Activated CD4-positive, alpha-beta T cell treated with anti-CD3 and anti-CD28 coated beads for 48 hours (primary cell): Measurements from ENCODE around the gene CCDC33.

Experiments used
- DNase-seq: peaks from one replicate; pipeline ENCODE4 v3.0.0-alpha.2; 2020

Gene CCDC33

DNA sequence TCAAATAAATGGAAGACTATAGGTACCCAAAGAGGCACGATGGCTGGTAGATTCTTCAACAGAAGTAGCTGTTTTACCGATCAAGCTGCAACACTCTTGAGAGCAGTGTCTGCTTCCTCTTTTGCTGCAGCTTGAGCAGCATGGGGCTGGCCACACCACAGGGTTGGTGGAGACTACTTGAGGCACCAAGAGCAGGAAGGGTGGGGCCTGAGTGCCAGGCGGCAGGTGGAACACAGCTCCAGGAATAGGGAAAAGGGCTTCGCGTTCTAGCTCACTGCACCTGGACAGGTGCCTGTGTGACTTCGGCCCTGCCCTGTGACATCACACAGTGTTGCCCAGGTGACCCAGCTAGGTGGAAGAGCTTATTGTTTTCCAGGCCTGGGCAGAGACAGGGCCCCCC, at the start of gene CCDC33:
Gene CCDC33 (plus strand): TSS at position 365 of the 400 bp plus-strand sequence. CDS start 394 bp downstream, outside the sequence.
- no peak for DNase-seq

DNA sequence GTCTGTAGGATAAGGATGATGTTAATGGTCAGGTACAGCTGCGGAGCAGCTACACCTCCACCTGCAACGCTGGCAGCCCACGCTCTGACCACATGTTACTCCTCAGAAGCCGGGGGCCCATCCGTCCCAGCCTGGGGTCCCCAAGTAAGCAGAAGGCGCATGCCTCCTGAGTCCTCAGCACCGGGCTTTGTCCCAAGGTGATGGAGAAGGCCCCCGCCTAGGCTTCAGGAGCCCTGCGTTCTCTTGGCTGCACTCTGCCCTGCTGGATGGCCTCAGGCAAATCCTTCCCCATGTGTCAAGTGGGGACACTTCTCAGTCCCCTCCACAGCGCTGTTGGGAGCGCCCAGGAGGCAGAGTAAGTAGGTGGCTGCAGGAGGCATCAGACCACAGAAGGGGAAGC, 47.9 kb upstream of the CCDC33 start:
- no peak for DNase-seq

DNA sequence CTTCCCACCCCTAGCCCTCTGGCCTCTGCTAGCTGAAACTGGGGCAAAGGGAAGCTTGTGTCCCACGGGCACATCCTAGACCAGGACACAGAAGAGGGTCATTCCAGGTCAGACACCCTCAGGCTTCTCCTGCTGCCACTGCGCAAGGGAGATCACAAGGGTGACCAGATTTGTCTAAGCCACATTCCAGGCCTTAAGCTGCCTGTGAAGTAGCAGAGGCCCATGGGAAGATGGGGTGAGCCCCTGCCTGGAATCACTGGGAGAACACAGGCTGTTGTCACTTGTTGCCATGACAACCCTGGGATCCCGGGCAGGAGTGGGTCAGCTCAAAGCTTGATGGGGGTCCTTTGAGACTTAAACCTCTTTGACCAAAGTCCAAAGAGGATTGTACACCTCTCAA, 44.3 kb upstream of the CCDC33 start:
- no peak for DNase-seq

DNA sequence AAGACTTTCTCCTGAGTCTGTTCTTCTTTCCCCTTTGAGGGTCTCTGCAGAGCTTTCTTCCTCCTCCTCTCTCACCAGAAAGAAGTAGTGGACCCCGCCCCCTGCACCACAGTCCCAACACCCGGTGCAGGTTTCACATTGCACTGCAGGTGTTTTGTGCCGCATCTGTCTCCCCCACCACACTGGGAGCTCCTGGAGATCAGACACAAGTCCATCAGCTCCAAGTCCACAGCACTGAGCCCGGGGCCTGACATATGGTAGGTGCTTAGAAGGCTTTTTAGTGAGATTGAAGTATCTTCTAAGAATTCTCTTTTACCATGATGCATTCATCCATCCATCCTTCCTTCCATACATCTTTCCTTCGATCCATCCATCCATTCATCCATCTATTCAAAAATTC, 43.4 kb upstream of the CCDC33 start:
- DNase-seq = no peak

DNA sequence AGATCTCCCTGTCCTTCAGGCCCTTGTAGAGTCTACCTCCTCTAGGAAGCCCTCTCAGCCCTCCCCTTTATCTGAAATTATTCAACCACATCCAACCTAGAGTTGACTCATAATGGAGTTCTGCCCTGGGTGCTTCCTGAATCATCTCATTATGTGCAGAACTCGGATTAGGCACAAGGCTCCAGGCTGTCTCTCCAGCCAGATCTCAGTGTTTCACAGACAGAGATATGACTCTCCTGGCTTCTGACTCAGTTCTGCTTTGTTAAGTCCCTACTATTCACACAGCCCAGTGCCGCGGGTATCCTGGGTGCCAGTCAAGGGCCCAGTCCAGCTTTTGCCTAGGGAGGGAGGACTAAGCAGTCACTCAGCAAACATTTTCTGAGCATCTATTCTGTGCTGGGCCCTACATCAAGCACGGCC, 42.8 kb upstream of the CCDC33 start:
- DNase-seq = no peak

DNA sequence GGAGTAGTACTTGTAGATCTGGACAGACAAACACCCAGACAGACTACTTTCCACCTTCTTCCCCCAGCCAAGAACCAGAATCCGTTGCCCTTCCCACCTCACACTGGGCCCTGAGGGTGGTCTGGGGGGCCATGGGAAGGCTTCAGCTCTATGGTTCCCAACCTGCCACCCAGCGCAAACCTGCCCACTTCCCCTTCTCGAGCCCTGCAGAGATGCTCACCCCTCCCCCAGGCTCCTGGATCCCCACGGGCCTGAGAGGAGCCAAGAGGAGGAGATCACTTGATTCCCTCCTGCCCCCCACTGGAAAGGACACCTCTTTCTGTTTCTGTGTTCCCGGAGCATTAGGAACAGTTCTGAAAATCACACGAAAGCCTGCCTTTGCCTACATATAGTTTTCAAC, 42.2 kb upstream of the CCDC33 start:
- DNase-seq = no peak

DNA sequence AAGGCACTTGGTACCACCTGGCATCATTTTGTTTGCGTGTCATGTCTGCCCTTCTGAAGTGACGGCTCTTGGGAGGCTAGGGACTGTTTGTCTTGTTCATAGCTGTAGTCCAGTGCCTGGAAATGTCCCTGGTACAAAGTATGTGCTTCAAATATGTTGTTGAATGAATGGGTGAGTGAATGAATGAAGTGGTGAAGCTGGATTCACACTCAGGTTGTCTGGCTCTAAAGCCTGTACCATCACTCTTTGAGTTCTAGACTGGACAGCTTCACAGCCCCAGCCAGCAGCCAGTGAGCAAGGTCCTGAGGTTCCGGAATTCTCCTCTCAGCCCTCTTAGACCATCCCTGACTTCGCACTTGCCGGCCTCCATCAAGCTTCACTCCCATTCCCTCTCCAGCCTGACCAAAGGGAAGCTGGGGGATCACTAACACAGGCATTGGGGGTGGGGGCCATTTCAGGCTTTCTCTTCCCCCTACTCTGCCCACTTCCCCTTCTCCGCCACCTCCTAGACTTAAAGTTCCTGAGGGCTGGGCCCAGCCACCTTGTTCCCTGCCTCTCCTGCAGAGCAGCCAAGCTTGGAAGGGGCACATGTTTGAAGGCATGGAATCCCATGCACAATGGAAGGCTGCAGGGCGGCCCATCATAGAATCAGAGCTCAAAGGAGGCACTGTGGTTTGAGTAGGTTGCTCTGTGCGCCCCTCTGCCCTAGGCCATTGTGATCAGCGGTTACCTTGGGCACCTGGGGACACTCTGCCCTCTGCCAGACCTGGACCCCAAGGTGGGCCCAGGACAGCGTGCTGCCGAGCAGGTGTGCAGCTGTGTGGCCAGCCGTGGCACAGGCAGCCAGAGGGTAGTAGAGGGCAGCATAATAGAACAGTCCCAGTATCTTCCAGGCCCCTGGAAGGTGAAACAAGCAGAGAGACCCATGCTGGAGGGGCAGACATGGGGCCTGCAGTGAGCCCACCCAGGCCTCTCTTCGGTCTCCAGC, 41.3 kb upstream of the CCDC33 start:
- no peak for DNase-seq

DNA sequence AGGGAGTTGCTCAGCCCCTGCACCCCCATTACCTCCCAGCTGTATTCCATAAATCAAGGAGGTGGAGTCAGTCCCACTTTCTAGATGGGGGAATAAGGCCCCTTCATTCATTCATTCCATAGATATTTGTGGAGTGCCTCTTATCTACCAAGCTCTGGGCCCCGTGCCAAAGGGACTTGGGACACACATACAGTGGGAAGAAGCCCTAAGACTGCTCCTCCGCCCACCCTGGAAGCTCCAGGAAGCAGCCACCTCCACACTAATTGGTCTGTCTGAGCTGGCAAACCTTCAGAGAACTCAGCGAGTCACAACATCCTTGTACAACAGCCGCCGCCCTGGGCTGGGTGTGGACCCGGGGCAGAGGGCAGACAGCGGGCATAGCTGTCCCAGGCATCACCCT, 40.0 kb upstream of the CCDC33 start:
- no peak for DNase-seq

DNA sequence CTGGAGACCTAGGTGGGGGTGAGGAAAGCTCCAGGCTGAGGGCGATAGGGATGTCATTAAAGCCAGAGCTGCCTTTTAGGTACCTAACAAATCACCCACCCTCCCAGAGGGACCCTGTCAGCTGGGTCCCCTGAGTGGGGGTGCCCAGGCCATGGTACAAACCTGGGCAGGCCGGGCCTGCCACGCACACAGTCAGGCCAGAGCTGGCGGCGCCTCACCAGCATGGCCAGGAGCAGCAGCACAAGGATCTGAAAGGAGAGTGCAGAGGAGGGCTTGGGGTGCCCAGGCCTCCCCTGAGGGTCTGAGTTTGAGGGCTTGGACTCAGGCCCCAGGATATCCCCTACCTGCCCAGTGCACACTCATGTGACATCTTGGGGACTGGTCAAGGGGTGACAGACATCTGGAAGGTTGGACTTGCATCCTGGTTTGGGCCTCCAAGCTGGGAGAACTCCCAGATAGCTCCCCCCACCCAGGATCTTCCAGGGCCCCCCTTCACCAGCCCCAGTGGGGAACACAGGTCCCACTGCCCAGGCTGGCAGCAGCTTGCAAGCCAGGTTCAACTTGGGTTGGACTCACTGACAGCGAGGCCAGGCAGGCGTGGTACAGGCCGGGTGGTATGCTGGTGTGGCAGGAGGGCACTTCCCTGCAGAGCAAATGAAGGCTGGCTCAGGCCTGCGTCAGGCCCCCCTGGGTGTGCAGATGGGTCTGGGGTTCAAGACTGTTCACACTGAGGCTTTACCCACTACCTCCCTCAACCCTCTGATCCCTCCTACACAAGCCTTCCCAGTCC, 38.8 kb upstream of the CCDC33 start:
- no peak for DNase-seq

DNA sequence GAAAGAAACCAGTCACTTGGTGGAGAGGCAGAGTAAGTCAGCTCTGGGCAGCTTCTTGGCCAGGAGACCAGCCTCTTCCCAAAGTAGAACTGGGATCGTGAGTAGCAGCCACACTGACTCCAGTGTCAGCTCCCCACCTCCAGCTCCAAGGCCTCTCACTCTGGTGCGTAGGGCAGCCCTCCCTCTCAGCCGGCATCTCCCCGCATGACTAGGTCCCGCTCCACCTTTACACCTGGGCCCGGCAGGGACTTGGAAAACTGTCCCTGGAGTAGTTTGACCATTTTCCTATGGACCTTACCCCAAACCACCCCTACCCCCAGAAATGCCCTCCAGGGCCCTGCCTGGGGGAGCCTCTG, 36.9 kb upstream of the CCDC33 start:
- no peak for DNase-seq

DNA sequence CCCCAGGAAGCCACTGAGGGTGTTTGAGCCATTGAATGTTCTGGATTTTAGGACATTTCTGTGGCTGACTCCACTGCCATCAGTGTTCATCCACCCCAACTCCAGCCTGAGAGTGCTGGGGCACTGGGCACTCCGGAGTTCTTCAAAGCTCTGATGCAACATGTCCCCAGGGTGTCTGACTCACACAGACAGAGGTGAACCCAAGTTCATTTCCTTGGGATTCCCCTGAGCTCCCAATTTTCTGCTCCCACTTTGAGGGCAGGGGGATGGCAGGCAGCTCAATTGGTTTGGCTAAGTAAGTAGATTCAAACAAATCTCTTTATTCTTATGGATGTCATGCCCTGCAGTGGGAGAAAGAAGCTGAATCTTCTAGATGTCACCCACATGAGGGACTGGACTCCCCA, 35.7 kb upstream of the CCDC33 start:
- no peak for DNase-seq

DNA sequence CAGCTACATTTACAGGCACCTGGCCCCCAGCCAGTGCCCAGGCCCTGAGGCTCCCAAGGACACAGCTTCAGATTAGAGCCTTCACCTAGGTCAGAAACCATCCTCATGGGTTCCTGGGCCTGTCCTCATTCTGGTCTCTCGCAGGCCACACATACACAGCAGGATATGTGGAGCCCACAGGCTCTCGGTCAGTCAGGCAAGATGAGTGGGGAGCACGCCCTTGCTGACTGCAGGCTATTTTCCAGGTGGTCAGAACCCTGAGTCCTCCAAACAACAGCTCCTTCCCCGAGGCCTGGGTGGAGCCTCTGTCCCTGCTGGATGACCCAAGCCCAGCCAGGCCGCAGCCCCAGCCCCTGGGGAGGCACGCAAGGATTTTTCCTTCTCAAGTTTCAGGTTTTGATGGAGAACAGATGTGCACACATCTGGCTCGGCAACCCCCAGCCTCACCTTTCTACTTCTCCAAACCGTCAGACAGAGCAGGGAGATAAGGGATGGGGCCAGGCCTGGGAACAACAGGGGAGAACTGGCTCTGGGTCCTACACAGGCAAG, 35.2 kb upstream of the CCDC33 start:
- no peak for DNase-seq

DNA sequence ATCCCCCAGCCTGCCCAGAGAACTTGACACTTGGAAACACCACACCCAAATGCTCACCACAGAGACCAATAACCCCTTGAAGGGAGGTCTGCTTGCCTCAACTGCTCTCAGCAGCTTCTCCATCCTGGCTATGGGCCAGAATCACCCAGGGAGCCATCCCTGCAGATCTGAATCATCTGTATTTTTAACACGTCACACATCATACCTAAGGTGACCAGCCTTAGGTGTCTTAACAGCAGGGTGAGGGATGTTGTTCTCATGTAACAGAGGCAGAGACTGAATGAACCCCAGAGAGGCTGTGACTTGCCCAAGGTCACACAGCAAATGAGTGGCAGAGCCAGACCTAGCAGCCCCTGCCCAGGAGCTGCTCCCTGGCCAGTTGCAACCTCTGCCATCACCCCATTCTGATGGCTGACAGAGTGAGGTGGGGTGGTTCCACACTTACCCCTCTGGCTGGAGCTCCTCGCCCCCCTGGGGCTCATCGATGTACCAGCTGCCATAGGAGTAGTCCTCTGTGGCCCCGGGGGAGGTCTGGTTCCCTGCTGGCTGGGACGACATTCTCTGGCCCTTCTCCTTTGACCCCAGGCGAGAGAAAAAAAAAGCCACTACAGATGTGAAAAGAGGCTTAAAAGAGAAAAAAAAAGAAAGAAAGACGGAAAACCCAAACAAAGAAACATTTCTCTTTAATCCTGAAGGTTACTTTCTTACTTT, 34.3 kb upstream of the CCDC33 start:
- no peak for DNase-seq

DNA sequence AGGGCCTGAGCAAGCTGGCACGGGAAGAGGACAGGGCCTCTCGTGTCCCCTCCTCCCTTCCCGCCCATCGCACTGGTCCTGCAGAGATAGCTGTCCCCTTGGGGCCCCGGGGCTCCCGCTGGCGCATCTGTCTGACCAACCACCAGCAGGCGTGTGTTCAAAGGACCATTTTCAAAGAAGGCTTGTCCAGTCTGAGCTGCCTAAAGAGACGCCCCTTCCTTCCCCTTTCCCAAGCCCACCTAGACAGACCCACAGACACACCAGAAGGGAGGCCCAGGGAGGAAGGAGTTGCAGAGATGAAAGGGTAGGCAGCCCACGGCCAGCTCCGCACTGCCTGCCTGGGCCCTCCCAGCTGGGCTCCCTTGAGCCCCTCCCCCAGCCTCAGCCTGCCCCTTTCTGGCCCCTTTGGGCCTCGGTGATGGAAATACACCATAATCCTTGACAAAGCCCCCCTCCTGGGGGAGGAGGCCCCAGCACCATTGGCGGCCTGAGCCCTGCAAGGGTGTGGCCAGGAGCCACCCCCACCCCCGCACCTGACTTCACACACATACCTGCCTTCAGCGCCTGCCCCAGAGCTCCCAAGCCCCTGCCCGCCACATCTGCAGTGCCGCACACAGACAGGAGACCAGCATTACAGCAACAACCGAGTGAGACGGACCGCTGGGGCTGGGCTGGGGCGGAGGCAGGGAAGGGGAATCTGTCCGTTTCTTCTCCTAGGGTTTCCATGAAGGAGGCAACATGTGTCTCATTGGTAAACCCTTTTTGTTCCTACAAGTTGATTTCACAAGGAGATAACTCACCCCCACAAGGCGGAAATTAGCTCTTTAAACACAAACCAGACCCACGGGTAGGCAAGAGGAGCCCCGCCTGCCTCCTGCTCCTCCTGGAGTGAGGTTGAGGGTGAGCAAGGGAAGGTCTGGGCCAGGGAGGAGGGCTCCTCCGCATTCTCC, 33.4 kb upstream of the CCDC33 start, which contains the start of gene STRA6:
Gene STRA6 (minus strand): TSS at position 336 of the 950 bp plus-strand sequence. CDS start 520 bp downstream, outside the sequence.
- peak; percentile 12 for DNase-seq

DNA sequence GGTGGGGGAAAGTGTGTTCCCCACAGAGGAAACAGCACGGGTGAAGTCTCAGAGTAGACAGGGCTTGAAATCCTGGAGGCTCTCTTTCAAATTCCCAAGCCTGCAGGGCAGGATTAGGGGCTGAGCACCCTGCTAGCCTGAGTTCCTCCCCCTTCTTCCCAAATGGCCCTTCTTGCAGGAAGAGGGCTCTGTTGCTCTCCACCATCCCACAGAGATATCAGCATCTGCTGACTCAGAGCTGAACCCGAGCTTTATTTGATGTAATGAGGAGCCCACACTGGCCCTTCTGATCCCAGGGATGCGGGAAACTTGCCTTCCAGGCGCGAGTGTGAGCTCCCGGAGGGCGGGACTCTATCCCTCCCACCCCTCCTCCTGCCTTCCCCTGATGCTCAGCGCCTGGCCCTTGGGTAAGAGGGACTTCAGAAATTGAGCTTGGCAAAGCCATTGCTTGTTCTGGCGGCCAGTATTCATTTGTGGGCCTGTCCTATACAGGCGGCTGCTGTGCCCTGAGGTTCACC, 32.2 kb upstream of the CCDC33 start:
- no peak for DNase-seq

DNA sequence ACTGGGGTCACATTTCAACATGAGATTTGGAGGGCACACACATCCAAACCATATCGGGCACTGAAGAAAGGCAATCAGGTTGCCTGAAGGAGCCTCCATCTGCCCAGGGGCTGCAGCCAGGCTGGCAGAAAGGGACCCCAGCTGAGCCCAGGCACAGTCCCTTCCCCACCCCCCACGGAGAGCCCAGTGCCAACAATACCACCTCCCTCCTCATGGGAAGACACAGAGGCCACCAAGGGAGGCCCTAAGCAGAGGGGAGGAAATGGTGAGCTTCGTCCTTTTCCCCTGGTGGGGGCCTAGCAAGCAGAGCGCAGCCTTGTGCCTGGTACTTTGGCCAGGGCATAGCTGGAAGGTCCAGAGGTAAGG, 30.6 kb upstream of the CCDC33 start:
- DNase-seq = no peak

DNA sequence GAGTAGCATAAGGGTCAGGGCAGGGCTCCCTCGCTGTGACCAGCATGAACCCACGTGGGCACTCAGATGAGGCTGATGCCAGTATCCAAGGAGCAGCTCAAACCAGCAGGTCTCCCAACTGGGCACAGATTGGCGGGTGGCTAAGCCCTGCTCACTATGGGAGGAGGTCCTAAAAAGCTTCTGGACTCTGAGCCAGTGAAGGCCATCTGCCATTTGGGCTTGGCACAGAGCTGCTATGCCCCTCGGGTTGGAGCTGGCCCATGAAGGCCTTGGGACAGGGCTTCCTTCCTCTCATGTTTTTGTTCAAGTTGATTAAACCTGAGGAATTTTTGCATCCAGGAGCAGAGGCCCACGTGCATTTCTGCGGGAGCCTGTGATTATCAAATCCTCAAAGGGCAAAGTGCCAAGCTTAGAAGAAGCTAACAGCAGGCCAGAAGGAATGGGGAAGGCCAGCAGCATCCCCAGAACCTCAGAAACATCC, 29.3 kb upstream of the CCDC33 start:
- no peak for DNase-seq

DNA sequence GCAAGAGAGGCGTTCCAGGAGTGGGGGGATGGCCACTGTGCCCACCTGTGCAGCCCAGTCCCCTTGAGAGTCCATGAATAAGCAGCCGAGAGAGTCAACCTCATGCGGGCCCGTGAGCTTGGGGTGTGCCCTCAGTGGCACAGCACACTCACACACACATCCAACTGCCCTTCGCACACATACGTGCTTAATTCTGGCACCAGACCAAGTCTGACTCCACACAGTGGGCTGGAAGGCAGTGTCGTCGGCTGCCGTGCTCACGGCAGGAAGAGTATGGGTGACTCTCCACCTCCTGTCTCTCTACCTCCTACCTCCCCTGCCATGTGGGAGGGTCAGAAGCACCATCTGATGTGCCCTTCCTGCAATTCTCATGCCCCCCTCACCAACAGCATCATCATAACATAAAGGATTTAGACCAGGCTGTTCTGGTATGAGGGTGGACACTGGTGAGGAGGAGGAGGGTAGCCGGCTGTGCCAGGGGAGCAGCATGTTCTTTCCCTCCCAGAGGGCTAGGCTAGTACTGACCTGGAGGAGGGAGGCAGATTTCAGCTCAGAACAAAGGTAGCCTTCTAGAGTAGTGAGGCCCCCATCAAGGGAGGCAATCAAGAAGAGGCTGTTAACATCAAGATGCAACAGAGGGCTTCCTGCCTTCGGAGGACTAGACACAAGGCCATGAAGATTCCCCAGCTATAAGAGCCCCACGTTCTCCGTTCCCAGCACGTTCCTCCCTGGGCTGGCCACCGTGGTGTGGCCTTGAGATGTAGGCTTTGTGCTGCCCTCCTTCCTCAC, 28.3 kb upstream of the CCDC33 start:
- no peak for DNase-seq

DNA sequence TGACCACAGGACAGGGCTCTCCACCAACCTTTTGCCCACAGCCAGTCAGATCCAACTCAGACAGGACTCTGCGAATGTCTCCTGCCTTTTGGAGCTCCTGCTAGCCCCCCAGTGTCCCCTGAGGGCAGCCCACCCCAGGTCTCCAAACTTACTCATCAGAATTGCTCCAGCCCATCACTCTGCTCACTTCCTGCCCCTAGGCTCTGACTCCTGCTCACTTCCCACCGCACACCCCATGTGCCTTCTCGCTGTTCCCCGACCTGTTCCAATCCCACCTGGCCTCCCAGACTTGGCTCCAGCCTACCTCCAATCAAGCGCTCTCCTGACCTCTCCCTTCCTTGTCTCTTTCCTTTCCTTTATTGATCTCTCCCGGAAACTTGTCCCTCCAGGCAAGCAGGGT, 27.6 kb upstream of the CCDC33 start:
- no peak for DNase-seq

DNA sequence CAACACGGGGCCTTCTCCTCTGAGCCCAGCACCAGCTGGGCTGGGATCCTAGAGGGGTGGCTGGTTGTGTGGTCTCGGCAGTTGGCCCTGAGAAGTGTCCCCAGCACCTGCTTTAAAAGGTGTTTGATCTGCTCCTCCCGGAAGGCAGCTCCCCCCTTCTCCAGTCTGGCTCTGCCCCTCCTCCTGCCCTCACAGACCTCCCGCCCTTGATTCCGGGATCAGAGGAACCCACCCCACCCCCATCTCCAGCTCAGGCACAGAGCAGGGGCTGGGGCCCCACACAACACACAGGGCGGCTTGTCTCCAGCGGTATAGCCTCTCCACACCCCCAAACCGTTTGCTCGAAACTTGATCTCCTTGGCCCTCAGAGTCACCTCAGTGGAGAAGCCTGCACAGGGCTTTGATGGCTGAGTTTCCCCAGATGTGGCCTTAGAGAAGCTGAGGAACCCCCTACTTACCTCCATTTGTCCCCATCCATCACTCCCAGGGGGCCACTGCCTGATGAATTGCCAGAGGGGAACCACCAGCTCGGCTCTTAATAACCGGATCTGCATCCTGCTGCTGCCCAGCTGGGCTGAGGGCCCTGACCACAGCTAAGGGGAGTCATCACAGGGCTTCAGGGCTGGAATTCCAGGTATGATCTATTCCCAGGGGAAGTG, 27.1 kb upstream of the CCDC33 start:
- DNase-seq = no peak
